Activated CD4-positive, alpha-beta T cell treated with anti-CD3 and anti-CD28 coated beads, Interleukin-2, amount 50 U/mL, for 16 hours (primary cell): ENCODE results near the gene ARL5A.
A peak's percentile ranks its signal among the peaks of the same experiment; 100 is the strongest.
"Not testable (repeated sequence)": the region's sequence is repeated elsewhere in the genome, so short reads cannot be mapped to it uniquely, and the experiment has no call there.

Experiments used
- DNase-seq: peaks from one replicate; pipeline ENCODE4 v3.0.0-alpha.2; 2020

ARL5A gene

GRCh38 chr2:151794422-151794821 is 33.8 kb downstream of the ARL5A start:
- DNase-seq = not testable (repeated sequence)

GRCh38 chr2:151793123-151793522 is 35.1 kb downstream of the ARL5A start:
- DNase-seq = no peak

GRCh38 chr2:151792589-151792988 is 35.6 kb downstream of the ARL5A start:
- no peak for DNase-seq

GRCh38 chr2:151791545-151791944 is 36.7 kb downstream of the ARL5A start:
- no peak for DNase-seq

GRCh38 chr2:151790689-151791088 is 37.5 kb downstream of the ARL5A start:
- DNase-seq = no peak

- no peak for DNase-seq
Measured at GRCh38 chr2:151789055-151789834, 39.0 kb downstream of the ARL5A start.

GRCh38 chr2:151786483-151786882 is 41.7 kb downstream of the ARL5A start:
- no peak for DNase-seq

- DNase-seq = no peak
Measured at GRCh38 chr2:151786077-151786476, 42.1 kb downstream of the ARL5A start.

GRCh38 chr2:151783133-151783520 is 45.1 kb downstream of the ARL5A start:
- no peak for DNase-seq

- DNase-seq = no peak
Measured at GRCh38 chr2:151782378-151783132, 45.7 kb downstream of the ARL5A start.

GRCh38 chr2:151781642-151782041 is 46.6 kb downstream of the ARL5A start:
- no peak for DNase-seq

- DNase-seq = no peak
Measured at GRCh38 chr2:151780938-151781337, 47.3 kb downstream of the ARL5A start.

- no peak for DNase-seq
Measured at GRCh38 chr2:151777935-151778334, 50.3 kb downstream of the ARL5A start.

- DNase-seq = no peak
Measured at GRCh38 chr2:151777487-151777886, 50.7 kb downstream of the ARL5A start.

- no peak for DNase-seq
Measured at GRCh38 chr2:151776367-151776766, 51.9 kb downstream of the ARL5A start.

- no peak for DNase-seq
Measured at GRCh38 chr2:151775057-151775740, 53.0 kb downstream of the ARL5A start.

- DNase-seq = no peak
Measured at GRCh38 chr2:151774506-151774905, 53.7 kb downstream of the ARL5A start.

- no peak for DNase-seq
Measured at GRCh38 chr2:151771599-151772358, 56.4 kb downstream of the ARL5A start.

- no peak for DNase-seq
Measured at GRCh38 chr2:151770995-151771394, 57.2 kb downstream of the ARL5A start.

- DNase-seq = no peak
Measured at GRCh38 chr2:151769606-151770005, 58.6 kb downstream of the ARL5A start.

- DNase-seq = no peak
Measured at GRCh38 chr2:151767536-151767935, 60.7 kb downstream of the ARL5A start.

GRCh38 chr2:151766437-151767153 is 61.6 kb downstream of the ARL5A start:
- DNase-seq = peak; percentile 71
